ENCODE results near the gene RNPS1.

Gene RNPS1

GRCh38 chr16:2233872-2234812 lies 33.8 kb downstream of the RNPS1 start:
- no peak for DNase-seq

- no peak for DNase-seq
Observed at GRCh38 chr16:2233046-2233775, 34.7 kb downstream of the RNPS1 start.

DNA sequence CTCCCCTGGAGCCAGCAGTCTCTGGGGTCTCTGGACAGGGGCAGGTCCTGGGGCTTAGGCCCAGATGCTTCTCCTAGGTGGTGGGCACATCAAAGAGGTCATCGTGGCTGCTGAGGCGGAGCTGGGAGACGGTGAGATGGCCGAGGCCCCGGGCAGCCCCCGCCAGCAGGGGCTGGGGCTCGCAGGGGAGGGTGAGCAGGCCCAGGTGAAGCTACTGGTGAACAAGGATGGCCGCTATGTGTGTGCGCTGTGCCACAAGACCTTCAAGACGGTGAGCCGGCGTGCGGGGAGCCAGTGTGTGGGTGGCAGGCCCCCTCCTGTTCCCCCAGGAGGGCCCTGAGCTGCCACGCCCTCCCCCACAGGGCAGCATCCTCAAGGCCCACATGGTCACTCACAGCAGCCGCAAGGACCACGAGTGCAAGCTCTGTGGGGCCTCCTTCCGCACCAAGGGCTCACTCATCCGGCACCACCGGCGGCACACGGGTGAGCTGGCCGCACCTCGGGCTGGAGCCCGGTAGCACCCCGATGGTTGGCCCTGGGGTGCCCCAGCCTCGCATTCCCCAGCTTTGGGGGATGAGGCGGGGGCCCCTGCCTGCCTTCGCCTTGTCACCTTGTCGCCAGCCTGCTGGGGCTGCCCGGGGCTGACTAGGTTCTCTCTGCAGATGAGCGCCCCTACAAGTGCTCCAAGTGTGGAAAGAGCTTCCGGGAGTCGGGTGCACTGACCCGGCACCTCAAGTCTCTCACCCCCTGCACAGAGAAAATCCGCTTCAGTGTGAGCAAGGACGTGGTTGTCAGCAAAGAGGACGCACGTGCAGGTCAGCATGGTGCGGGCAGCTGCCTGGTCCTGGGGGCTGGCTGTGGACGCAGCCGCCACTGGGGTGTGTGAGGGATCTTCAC lies 35.6 kb downstream of the RNPS1 start:
- no peak for DNase-seq

DNA sequence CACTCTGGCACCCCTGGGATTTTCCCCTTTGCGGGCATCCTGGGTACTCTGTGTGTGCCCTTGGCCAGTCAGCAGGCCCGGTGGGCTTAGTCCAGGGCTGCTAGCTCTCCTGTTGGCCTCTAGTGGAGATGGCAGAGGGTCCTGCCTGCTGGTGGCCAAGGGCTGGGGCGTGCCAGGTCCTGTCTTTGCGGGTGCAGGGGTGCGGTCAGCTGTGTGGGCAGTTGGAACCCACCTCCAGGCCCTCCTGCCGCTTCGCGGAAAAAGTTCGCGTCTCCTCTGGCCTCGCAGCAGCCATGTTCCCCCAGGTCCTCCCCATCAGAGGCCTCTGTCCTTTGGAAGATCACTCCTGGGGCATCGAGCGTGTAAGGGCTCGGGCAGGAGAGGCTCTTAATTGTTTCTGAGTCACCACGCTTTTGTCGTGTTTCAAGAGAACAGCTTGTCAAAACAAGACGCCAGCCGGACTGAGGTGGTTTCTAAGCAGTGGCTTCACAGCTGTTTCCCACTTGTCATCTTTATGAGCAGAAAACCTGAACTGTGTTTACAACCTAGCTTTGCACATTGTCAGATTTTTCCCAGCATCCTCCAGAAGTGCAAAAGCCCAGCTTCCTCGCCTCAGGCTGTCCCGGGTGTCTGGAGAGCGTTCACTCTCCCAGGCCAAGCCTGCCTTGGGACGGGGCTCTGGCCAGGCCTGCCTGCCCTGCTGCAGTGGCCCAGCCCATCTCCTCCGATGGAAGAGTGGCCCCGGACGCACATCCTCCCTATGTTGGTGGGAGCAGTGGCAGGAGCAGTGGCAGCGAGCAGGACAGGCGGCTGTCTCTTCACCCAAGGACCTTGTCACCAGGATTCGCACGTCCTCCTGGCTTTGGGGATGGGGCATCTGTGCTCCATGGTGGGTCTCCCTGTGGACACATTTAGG lies 36.7 kb downstream of the RNPS1 start:
- no peak for DNase-seq

DNA sequence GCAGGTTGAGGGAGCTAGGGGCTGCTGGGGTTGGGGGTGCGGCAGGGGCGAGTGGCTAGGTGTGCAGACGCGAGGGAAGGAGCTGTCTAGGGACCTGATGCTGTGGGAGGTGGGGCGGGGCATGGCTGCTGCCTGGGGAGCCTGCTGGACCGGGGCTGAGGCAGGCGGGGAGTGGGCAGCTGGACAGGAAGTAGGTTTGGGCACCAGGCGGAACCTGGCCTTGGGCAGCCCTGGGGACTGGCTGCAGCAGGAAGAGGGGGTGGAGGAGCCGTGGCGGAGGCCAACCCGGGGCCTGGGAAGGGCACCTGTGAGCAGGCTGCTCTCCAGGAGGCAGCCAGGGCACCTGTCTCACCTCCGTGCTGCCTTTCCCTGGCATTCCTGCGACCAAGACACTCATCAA lies 37.5 kb downstream of the RNPS1 start:
- no peak for DNase-seq

DNA sequence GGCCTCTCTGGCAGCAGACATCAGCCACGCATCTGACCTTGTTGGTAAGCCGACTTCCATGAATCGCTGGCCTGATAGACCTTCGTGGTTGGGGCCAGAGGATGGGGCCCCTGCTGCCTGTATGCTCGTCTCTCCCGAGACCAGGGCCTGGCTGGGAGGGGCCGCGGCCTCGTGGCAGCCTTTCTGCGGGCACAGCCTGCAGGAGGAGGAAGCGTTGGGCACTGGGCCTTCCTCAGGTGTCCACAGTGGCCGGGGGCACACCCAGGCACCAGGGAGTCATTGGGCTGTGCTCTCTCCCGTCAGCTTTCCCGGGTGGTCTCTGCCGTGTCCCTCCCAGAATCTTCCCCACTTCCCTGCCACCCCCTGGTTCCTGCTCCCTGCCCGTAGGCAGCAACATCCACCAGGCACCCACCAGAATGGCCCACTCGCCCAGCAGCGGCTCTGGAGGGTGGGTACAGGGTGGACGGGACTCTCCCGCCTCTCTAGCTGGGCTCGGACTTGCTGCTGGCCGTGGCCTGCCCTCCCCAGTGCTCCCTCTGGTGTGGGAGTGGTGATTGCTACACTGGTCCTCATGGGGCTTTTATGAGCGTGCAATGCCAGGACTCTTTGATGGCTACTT lies 38.2 kb downstream of the RNPS1 start:
- DNase-seq: no peak

GRCh38 chr16:2229091-2229490 lies 38.8 kb downstream of the RNPS1 start:
- no peak for DNase-seq

GRCh38 chr16:2228161-2228824 lies 39.6 kb downstream of the RNPS1 start:
- DNase-seq: no peak

DNA sequence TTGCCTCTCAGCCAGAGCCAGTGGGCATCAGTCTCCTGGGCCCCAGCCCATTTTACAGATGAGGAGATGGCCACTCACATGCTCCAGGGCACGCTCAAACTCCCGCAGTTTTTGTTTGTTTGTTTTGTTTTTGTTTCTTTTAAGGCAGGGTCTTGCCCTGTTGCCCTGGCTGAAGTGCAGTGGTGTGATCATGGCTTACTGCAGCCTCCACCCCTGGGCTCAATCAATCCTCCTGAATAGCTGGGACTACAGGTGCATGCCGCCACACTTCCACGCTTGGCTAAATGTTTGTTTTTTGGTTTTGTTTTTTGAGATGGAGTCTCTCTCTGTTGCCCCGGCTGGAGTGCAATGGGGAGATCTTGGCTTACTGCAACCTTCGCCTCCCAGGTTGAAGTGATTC lies 41.0 kb downstream of the RNPS1 start:
- DNase-seq: no peak

DNA sequence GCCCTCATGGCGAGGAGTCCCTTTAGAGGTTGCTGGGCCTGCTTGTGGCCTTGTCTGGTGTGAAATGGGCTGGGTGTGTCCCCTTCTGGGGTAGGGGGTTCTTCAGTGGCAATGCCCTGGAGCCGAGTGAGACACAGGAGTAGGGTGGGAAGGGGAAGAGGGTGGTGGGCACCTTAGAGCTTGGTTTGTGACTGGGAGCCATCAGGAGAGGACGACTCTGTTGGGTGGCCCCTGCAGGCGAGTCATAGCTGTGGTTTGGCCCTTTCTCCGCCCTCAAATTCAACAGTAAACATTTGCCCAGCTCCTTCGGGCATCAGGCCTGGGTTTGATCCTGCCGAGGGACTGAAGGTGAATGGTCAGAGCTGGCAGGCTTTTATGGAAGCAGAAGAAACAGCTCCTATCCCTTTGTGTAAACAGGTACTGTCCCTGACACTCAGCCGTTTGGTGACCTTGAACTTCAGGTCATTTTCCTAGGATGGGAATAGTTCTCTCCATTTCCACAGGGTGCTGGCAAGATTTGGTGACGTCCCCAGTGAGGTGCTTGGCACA lies 41.6 kb downstream of the RNPS1 start:
- DNase-seq: no peak

DNA sequence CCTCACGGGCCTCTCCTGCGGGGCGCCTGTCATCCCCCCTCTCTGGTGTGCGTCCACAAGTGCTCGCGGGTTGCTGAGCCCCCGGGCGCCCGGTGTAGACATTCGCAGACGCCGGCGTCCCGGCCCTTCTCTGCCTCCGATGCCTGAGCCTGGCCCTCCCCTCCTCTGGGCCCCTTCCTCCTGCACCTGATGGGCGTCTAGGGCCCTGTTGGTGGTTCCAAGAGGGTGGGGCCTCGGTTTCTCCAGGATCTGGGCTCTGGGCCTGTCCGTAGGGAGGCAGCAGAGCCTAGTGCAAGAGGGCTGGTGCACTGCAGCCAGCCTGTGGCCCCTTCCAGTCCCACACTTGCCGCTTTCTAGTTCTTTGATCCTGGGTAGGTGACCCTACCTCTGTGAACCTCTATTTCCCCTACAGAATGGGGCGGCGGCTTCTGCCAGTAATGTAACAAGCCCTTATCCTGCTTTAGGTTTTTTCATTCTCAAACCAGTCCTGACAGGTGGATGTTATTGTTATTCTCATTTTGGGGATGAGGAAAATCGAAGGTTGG lies 43.9 kb downstream of the RNPS1 start:
- DNase-seq: no peak

DNA sequence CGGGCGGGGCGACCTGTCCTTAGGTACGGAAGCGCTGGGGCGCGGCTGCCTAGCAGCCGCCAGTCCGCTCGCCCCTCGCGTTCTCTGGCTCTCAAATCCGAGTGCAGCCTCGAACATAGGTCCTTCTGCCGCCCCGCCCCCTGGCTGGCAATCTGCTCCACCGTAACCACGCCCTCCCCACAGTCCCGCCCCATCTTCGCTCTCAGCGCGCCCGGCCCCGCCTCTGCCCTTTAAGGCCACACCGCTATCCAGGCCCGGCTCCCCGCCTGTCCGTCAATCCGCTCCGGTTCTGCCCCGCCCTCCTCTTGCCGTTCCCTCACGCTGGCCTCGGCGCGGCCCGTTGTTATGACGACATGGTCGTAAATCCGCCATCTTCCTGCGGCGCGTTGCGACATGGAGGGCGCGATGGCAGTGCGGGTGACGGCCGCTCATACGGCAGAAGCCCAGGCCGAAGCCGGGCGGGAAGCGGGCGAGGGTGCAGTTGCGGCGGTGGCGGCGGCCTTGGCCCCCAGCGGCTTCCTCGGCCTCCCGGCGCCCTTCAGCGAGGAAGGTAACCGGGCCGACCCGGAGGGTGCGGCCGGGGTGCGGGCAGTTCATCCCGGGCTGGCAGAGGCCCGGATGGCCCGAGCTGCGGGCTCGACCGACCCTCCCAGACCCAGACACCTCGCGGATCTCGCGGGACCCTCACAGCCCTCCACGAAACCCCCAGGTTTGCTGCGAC lies 44.5 kb downstream of the RNPS1 start, which contains the start of gene E4F1:
Gene E4F1 (plus strand): TSS at position 371 of the 721 bp plus-strand sequence. CDS start 23 bp downstream, at position 394.
- peak; percentile 99 for DNase-seq

GRCh38 chr16:2216330-2216729 lies 51.6 kb downstream of the RNPS1 start:
- no peak for DNase-seq

- DNase-seq: no peak
Observed at GRCh38 chr16:2214719-2214968, 53.3 kb downstream of the RNPS1 start, which contains the start of gene PGP. PGP (minus strand) TSS chr16:2214840; CDS start chr16:2214777, 63 bp downstream.

GRCh38 chr16:2213817-2214718 lies 53.9 kb downstream of the RNPS1 start:
- DNase-seq: no peak

DNA sequence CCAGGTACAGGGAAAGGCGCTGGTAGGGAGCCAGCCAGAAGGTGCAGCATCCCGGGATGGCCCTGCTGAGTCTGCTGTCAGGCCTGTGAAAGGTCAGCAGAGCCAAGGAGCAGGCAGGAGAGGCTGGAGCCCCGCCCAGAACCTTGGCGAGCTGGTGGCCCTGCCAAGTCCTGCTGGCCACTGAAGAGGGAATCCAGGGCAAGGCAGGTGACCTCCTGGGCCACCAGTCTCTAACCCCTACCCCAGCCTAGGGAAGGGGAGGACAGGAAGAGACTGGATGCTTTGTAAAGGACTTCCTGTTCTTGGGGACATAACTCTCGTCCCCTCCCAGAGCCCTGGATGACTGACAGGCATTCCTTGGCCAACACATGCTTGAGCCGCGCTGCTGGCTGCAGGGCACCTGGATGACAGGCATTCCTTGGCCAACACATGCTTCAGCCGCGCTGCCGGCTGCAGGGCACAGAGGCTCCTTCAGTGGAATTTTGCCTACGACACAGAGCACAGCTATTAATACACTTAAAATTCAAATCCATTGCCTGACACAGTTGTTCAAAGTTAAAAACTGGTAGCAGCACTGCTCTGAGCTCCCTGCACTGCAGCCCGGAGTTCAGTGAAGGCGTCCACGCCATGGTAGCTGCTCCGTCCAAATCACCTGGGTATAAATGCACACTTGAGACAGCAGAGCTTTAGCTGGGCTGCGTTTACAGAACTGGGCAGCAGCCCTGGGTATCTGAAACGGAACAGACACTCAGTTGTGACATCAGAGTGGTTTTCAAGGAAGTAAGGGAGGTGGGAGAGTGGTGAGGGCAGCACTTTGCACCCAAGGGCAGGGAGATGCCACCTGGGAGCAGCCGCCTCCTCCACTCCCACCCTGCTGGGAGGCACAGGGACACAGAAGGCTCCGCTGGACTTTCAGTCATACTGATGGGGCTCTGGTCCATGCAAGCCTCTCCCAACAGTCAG lies 55.3 kb downstream of the RNPS1 start:
- DNase-seq: no peak

DNA sequence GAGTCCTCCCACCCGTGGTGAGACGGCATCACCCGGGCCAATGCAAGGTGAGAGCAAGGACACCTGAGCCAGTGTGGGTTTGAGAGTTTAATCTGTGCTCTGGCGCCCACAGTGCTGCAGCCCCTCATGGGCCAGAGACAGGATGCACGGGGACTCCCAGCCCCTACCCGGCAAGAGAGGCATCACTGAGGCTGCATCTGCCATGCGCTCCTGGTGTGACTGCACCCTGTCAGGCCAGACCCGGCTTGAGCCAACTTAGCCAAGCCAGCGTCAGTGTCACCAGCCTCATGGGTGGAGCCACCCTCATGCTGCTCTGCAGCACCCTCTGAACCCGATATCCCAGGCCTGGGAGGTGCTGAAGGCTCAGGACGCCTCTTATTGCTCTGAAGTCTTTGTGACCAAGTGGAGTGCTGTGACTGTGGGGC lies 56.0 kb downstream of the RNPS1 start:
- no peak for DNase-seq
